HepG2 (cell line): ENCODE results near the gene PITHD1. TPM values are rescaled to one million over a fixed set of nuclear protein-coding genes. Genes with fewer than 3 reads are reported as not detected.

ENCODE experiments used
- ATF4 ChIP-seq, 2 experiments: fragments of 450-650 bp in 1 of 2; sonication (generic) in 1 of 2; formaldehyde crosslinking; IDR thresholded peaks; 2 replicates each; pipeline versions ENCODE4 v1.5.0 to v1.8.0; 2020 to 2022; ENCODE audit warnings: mild to moderate bottlenecking in 1 of 2, missing genetic modification reagents in 1 of 2
- CSRNP2 ChIP-seq: sonication (generic); formaldehyde crosslinking; conservative IDR thresholded peaks from 2 replicates; pipeline ENCODE4 v1.8.0; 2022; ENCODE audit warnings: low read depth, missing genetic modification reagents
- FOXJ3 ChIP-seq: sonication (generic); formaldehyde crosslinking; IDR thresholded peaks from 2 replicates; pipeline ENCODE4 v1.4.0; 2020; ENCODE audit warnings: missing genetic modification reagents, mild to moderate bottlenecking, borderline replicate concordance
- FOXM1 ChIP-seq: sonication (generic); formaldehyde crosslinking; IDR thresholded peaks from 2 replicates; pipeline ENCODE4 v1.5.0; 2020; ENCODE audit warnings: missing genetic modification reagents
- GFI1 ChIP-seq: sonication (generic); formaldehyde crosslinking; IDR thresholded peaks from 2 replicates; pipeline ENCODE4 v1.5.0; 2020; ENCODE audit warnings: missing genetic modification reagents, mild to moderate bottlenecking, borderline replicate concordance
- KLF15 ChIP-seq: sonication (generic); formaldehyde crosslinking; IDR thresholded peaks from 2 replicates; pipeline ENCODE4 v1.8.1; 2023; ENCODE audit warnings: borderline replicate concordance, mild to moderate bottlenecking, inconsistent platforms, missing genetic modification reagents, mixed read lengths
- RNF2 ChIP-seq: fragments of 450-650 bp; conservative IDR thresholded peaks from 2 replicates; pipeline ENCODE4 v1.6.1; 2016; ENCODE audit warnings: low read depth
- SIN3A ChIP-seq: IDR thresholded peaks from 2 replicates; pipeline ENCODE4 v1.6.1; 2011; ENCODE audit warnings: low read depth, mild to moderate bottlenecking, control low read depth, low read length, borderline replicate concordance
- SIX1 ChIP-seq: sonication (generic); formaldehyde crosslinking; IDR thresholded peaks from 2 replicates; pipeline ENCODE4 v1.4.0; 2020; ENCODE audit warnings: missing genetic modification reagents, borderline replicate concordance
- SRSF9 ChIP-seq: fragments of 200-400 bp; formaldehyde crosslinking; IDR thresholded peaks from 2 replicates; pipeline ENCODE4 v1.6.1; 2018; ENCODE audit warnings: borderline replicate concordance, mild to moderate bottlenecking, low read depth, low read length; ENCODE audit not compliant: insufficient read depth, poor library complexity, severe bottlenecking
- TRIM24 ChIP-seq: sonication (generic); formaldehyde crosslinking; IDR thresholded peaks from 2 replicates; pipeline ENCODE4 v1.8.0; 2022; ENCODE audit warnings: mild to moderate bottlenecking, missing genetic modification reagents
- ZKSCAN5 ChIP-seq: sonication (generic); formaldehyde crosslinking; IDR thresholded peaks from 2 replicates; pipeline ENCODE4 v1.5.1; 2020; ENCODE audit warnings: mild to moderate bottlenecking, missing genetic modification reagents
- ZNF263 ChIP-seq: sonication (generic); formaldehyde crosslinking; IDR thresholded peaks from 2 replicates; pipeline ENCODE4 v1.4.0; 2020; ENCODE audit warnings: missing genetic modification reagents
- ZNF335 ChIP-seq: sonication (generic); formaldehyde crosslinking; IDR thresholded peaks from 2 replicates; pipeline ENCODE4 v1.4.0; 2020; ENCODE audit warnings: missing genetic modification reagents
- ZNF431 ChIP-seq: sonication (generic); formaldehyde crosslinking; IDR thresholded peaks from 2 replicates; pipeline ENCODE4 v1.9.0; 2022; ENCODE audit warnings: missing genetic modification reagents, low read depth, mild to moderate bottlenecking, borderline replicate concordance
- ZNF709 ChIP-seq: sonication (generic); formaldehyde crosslinking; IDR thresholded peaks from 2 replicates; pipeline ENCODE4 v1.5.0; 2020; ENCODE audit warnings: mild to moderate bottlenecking, missing genetic modification reagents
- polyA plus RNA-seq, 8 experiments: library from polyadenylated mRNA; depleted of rRNA in 3 of 8; stranded (reverse) in 7 of 8; unstranded in 1 of 8; fragments of >200 nt; fragmentation: Illumina TruSeq in 4 of 8; extraction: Trizol in 4 of 8; gene quantifications; 2 replicates each; pipeline versions ENCODE4 v1.2.1 to v1.2.3, GENCODE V29; 2011 to 2016; ENCODE audit warnings: low read depth in 4 of 8, missing spikeins in 1 of 8, mixed read lengths in 1 of 8; ENCODE audit not compliant: insufficient read depth in 1 of 8
- total RNA-seq, 5 experiments: library from RNA; depleted of rRNA; stranded (reverse); fragments of >200 nt; fragmentation: Illumina TruSeq; extraction: Trizol; gene quantifications; 2 replicates each; pipeline ENCODE4 v1.2.3, GENCODE V29; 2016; ENCODE audit warnings: low read depth in 1 of 5
- TF ChIP-seq, protein P1 (sequence below): sonication (generic); formaldehyde crosslinking; IDR thresholded peaks from 2 replicates; pipeline ENCODE4 v1.5.0; 2020; ENCODE audit warnings: mild to moderate bottlenecking, missing genetic modification reagents, moderate library complexity
- TF ChIP-seq, protein P2 (sequence below): sonication (generic); formaldehyde crosslinking; IDR thresholded peaks from 2 replicates; pipeline ENCODE4 v1.8.1; 2023; ENCODE audit warnings: mild to moderate bottlenecking, missing genetic modification reagents, borderline replicate concordance
- TF ChIP-seq, protein P3 (sequence below): sonication (generic); formaldehyde crosslinking; conservative IDR thresholded peaks from 2 replicates; pipeline ENCODE4 v1.4.0; 2020; ENCODE audit warnings: missing genetic modification reagents

The PITHD1 gene
- total and polyA plus RNA-seq, 2 of the 13 experiments (the other 11 are each of a cell fraction or from before 2014, with no cell fraction given), result 28.0 to 37.3 TPM

GRCh38 chr1:23809751-23810171, 31.5 kb downstream of the PITHD1 start (continued):
- TF ChIP-seq ZKSCAN5 (CRISPR knock-in tag) (no peak), SIX1 (no peak), FOXM1 (CRISPR knock-in tag) (no peak), TRIM24 (CRISPR knock-in tag) (no peak), CSRNP2 (CRISPR knock-in tag) (no peak), ZNF709 (no peak), SIN3A (no peak), SRSF9 (no peak), RNF2 (no peak), ATF4 (CRISPR knock-in tag; IDR thresholded peaks at IDR 0.05) (no peak), ZNF335 (no peak), GFI1 (CRISPR knock-in tag) (no peak), ZNF263 (no peak), FOXJ3 (CRISPR knock-in tag) (no peak), KLF15 (CRISPR knock-in tag) (no peak), ZNF431 (no peak)
- TF ChIP-seq, protein P1, sequence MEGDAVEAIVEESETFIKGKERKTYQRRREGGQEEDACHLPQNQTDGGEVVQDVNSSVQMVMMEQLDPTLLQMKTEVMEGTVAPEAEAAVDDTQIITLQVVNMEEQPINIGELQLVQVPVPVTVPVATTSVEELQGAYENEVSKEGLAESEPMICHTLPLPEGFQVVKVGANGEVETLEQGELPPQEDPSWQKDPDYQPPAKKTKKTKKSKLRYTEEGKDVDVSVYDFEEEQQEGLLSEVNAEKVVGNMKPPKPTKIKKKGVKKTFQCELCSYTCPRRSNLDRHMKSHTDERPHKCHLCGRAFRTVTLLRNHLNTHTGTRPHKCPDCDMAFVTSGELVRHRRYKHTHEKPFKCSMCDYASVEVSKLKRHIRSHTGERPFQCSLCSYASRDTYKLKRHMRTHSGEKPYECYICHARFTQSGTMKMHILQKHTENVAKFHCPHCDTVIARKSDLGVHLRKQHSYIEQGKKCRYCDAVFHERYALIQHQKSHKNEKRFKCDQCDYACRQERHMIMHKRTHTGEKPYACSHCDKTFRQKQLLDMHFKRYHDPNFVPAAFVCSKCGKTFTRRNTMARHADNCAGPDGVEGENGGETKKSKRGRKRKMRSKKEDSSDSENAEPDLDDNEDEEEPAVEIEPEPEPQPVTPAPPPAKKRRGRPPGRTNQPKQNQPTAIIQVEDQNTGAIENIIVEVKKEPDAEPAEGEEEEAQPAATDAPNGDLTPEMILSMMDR (CRISPR knock-in tag), result peak; percentile 94
- TF ChIP-seq, protein P2, sequence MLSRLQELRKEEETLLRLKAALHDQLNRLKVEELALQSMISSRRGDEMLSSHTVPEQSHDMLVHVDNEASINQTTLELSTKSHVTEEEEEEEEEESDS (CRISPR knock-in tag), result no peak
- TF ChIP-seq, protein P3, sequence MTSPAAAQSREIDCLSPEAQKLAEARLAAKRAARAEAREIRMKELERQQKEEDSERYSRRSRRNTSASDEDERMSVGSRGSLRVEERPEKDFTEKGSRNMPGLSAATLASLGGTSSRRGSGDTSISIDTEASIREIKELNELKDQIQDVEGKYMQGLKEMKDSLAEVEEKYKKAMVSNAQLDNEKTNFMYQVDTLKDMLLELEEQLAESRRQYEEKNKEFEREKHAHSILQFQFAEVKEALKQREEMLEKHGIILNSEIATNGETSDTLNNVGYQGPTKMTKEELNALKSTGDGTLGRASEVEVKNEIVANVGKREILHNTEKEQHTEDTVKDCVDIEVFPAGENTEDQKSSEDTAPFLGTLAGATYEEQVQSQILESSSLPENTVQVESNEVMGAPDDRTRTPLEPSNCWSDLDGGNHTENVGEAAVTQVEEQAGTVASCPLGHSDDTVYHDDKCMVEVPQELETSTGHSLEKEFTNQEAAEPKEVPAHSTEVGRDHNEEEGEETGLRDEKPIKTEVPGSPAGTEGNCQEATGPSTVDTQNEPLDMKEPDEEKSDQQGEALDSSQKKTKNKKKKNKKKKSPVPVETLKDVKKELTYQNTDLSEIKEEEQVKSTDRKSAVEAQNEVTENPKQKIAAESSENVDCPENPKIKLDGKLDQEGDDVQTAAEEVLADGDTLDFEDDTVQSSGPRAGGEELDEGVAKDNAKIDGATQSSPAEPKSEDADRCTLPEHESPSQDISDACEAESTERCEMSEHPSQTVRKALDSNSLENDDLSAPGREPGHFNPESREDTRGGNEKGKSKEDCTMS, result no peak
